Right cardiac atrium (tissue), 5 donors: ENCODE data around the gene SHOC2. TPM values are rescaled to one million over a fixed set of nuclear protein-coding genes. Genes with fewer than 3 reads are reported as not detected.
A peak's percentile ranks its signal among the peaks of the same experiment; 100 is the strongest.
"Not testable (repeated sequence)": the region's sequence is repeated elsewhere in the genome, so short reads cannot be mapped to it uniquely, and the experiment has no call there.

Source experiments
- ATAC-seq, 2 donors: fragments of 200-7000 bp; cut with Tn5 transposase; one replicate each; pipeline versions ENCODE4 v1.8.0 to v1.9.1; 2020; ENCODE audit warnings: moderate library complexity in 2 of 2, mild to moderate bottlenecking in 1 of 2
- DNase-seq, 3 donors: peaks; one replicate each; pipeline ENCODE4 v3.0.0-alpha.2; 2020
- H3K27ac ChIP-seq: one replicate; pipeline ENCODE4 v1.5.1; 2013; ENCODE audit warnings: mild to moderate bottlenecking, low read length, control low read depth, moderate library complexity
- H3K27me3 ChIP-seq: one replicate; pipeline ENCODE4 v1.6.1; 2013; ENCODE audit not compliant: control insufficient read depth, insufficient read depth
- H3K4me1 ChIP-seq: one replicate; pipeline ENCODE4 v1.6.1; 2013; ENCODE audit warnings: low read length; ENCODE audit not compliant: control insufficient read depth, insufficient read depth
- H3K4me3 ChIP-seq: one replicate; pipeline ENCODE4 v1.5.1; 2013; ENCODE audit warnings: low read length, control low read depth
- H3K9me3 ChIP-seq: one replicate; pipeline ENCODE4 v1.6.1; 2013; ENCODE audit warnings: low read length; ENCODE audit not compliant: control insufficient read depth
- WGBS: extraction: QIAGEN DNeasy Blood & Tissue Kit; methylation state at CpG from one replicate; pipeline ENCODE4 v1.1.7; 2013; 5-methylcytosine and 5-hydroxymethylcytosine counted together
- intact Hi-C, 4 donors: fragments of 100-400 bp; cut with DNase I; formaldehyde crosslinking; loops; one replicate each; pipeline versions ENCODE4 v1.11.0 to v1.14.0; 2022 to 2023
- polyA plus RNA-seq: library from polyadenylated mRNA; stranded (reverse); fragments of 200-250 nt; gene quantifications from one replicate; pipeline ENCODE4 v1.2.3, GENCODE V29; 2013
- total RNA-seq, 4 donors: library from RNA; stranded (reverse); fragmentation: NEBNext Ultra II Directional; extraction: Animal tissue kit (Norgen Biotek cat#: 25700); gene quantifications; one replicate each; pipeline ENCODE4 v1.2.1, GENCODE V29; 2021
- donor health status: healthy with polysubstance abuse.
- donor health status: DM: no; HTN: yes; CAD: no.
- donor health status: DM: no; HTN: no; CAD: no.
- donor health status: DM: no; HTN: yes; CAD: no; lungs with severe emphysema.
- donor health status: DM: yes; HTN: yes; CAD: no.

The SHOC2 gene
- total and polyA plus RNA-seq, 5 donors: 24.8 to 60.7 (median 51.6) TPM

GRCh38 chr10:110901954-110902819 lies 17.2 kb upstream of the SHOC2 start:
- H3K4me3 ChIP-seq: no peak overlapping the region
- ATAC-seq: no peak
- H3K4me1 ChIP-seq: peaks cover 4% of the 10 kb centered on the region
- no peaks in the 10 kb centered on the region for H3K9me3 ChIP-seq
- no peak for DNase-seq
- WGBS: 85% methylated on average over 7 of the region's 7 CpGs
- H3K27me3 ChIP-seq: no peaks in the 10 kb centered on the region
- intact Hi-C loops: no loop called here
- no peak overlapping the region for H3K27ac ChIP-seq

- Histone ChIP-seq H3K4me3 (no peak overlapping the region), H3K4me1 (peaks cover 4% of the 10 kb centered on the region), H3K27me3 (no peaks in the 10 kb centered on the region), H3K9me3 (no peaks in the 10 kb centered on the region), H3K27ac (peak overlapping the region; percentile 7)
- intact Hi-C loops: no loop called here
- DNase-seq (no peak), ATAC-seq (peak; percentile 33 to 85)
- WGBS: 79% methylated on average over 3 of the region's 3 CpGs
Observed at GRCh38 chr10:110903280-110904278, 15.8 kb upstream of the SHOC2 start.

GRCh38 chr10:110910138-110910537 lies 9.3 kb upstream of the SHOC2 start:
- DNase-seq: no peak
- Histone ChIP-seq H3K4me1 (no peaks in the 10 kb centered on the region), H3K27me3 (no peaks in the 10 kb centered on the region), H3K27ac (no peak overlapping the region), H3K4me3 (no peak overlapping the region), H3K9me3 (no peaks in the 10 kb centered on the region)
- intact Hi-C loops: no loop called here
- ATAC-seq: peak in 1 of 2 donors; percentile 41
- WGBS: 85% methylated on average over 4 of the region's 4 CpGs

- H3K27me3 ChIP-seq: no peaks in the 10 kb centered on the region
- intact Hi-C loops: no loop called here
Observed at GRCh38 chr10:110912374-110912773, 7.0 kb upstream of the SHOC2 start.

GRCh38 chr10:110914431-110914830 lies 5.0 kb upstream of the SHOC2 start:
- ATAC-seq (no peak), DNase-seq (no peak)
- intact Hi-C loops: no loop called here

More at GRCh38 chr10:110912374-110912773, 7.0 kb upstream of the SHOC2 start:
- Histone ChIP-seq H3K27ac (no peak overlapping the region), H3K4me3 (no peak overlapping the region), H3K4me1 (peaks cover 3% of the 10 kb centered on the region), H3K9me3 (no peaks in the 10 kb centered on the region)
- DNase-seq (no peak), ATAC-seq (no peak)
- 83% methylated on average over 3 of the region's 3 CpGs for WGBS

GRCh38 chr10:110915035-110915434 lies 4.4 kb upstream of the SHOC2 start:
- Histone ChIP-seq H3K4me3 (no peak overlapping the region), H3K4me1 (peaks cover 3% of the 10 kb centered on the region), H3K27ac (no peak overlapping the region), H3K27me3 (no peaks in the 10 kb centered on the region), H3K9me3 (no peaks in the 10 kb centered on the region)
- DNase-seq (no peak), ATAC-seq (no peak)
- intact Hi-C loops: no loop called here
- WGBS: 97% methylated on average over 6 of the region's 6 CpGs

More at GRCh38 chr10:110914431-110914830, 5.0 kb upstream of the SHOC2 start:
- H3K9me3 ChIP-seq: no peaks in the 10 kb centered on the region
- no peaks in the 10 kb centered on the region for H3K27me3 ChIP-seq
- no peak overlapping the region for H3K4me3 ChIP-seq
- H3K4me1 ChIP-seq: peaks cover 3% of the 10 kb centered on the region
- H3K27ac ChIP-seq: no peak overlapping the region
- WGBS: 83% methylated on average over 2 of the region's 2 CpGs

GRCh38 chr10:110915600-110915999 lies 3.8 kb upstream of the SHOC2 start:
- H3K4me3 ChIP-seq, H3K27ac ChIP-seq, H3K27me3 ChIP-seq, ATAC-seq, DNase-seq, H3K4me1 ChIP-seq, H3K9me3 ChIP-seq, intact Hi-C loops: not testable (repeated sequence)
- WGBS: 92% methylated on average over 4 of the region's 4 CpGs

GRCh38 chr10:110916554-110917346 lies 2.7 kb upstream of the SHOC2 start:
- 93% methylated on average over 3 of the region's 3 CpGs for WGBS

GRCh38 chr10:110918269-110918642 lies 1.1 kb upstream of the SHOC2 start:
- Histone ChIP-seq H3K4me3 (peak overlapping the region; percentile 84), H3K4me1 (peaks cover 3% of the 10 kb centered on the region), H3K27ac (peak overlapping the region; percentile 100), H3K9me3 (no peaks in the 10 kb centered on the region), H3K27me3 (no peaks in the 10 kb centered on the region)
- no peak for ATAC-seq
- under 1% methylated on average over 15 of the region's 15 CpGs for WGBS
- intact Hi-C loops: no loop called here
- peak; percentile 98 to 99 (median 99) for DNase-seq

More at GRCh38 chr10:110916554-110917346, 2.7 kb upstream of the SHOC2 start:
- H3K9me3 ChIP-seq: no peaks in the 10 kb centered on the region
- ATAC-seq (no peak), DNase-seq (no peak)
- H3K27ac ChIP-seq: no peak overlapping the region
- H3K4me1 ChIP-seq: peaks cover 3% of the 10 kb centered on the region
- H3K4me3 ChIP-seq: no peak overlapping the region
- no peaks in the 10 kb centered on the region for H3K27me3 ChIP-seq
- intact Hi-C loops: no loop called here

GRCh38 chr10:110918643-110919348 lies 608 bp upstream of the SHOC2 start, which contains the start of gene BBIP1:
BBIP1 (minus strand) TSS chr10:110919180; CDS start chr10:110918157, 1,023 bp downstream.
- under 1% methylated on average over 40 of the region's 40 CpGs for WGBS
- intact Hi-C loops: no loop called here
- Histone ChIP-seq H3K9me3 (no peaks in the 10 kb centered on the region), H3K4me3 (peak within 1 kb of the TSS; percentile 99), H3K27ac (peak within 1 kb of the TSS; percentile 100), H3K27me3 (no peaks in the 10 kb centered on the region), H3K4me1 (peaks cover 3% of the 10 kb centered on the region)
- ATAC-seq: peak; percentile 97 to 98
- no peak for DNase-seq
